Peyer's patch (tissue), 4 donors: ENCODE data around the gene CCDC183.

Experiments
- CTCF ChIP-seq, 6 experiments: fragments of 450-650 bp in 4 of 6; fragments of 200-600 bp in 2 of 6; sonication (generic) in 1 of 6; IDR thresholded peaks; one replicate each; pipeline ENCODE4 v1.5.1; 2017 to 2019; ENCODE audit warnings: antibody characterized with exemption in 6 of 6, mild to moderate bottlenecking in 3 of 6, moderate library complexity in 1 of 6
- POLR2A ChIP-seq, 2 donors: fragments of 450-650 bp; IDR thresholded peaks; one replicate each; pipeline ENCODE4 v1.5.1; 2017; ENCODE audit warnings: antibody characterized with exemption in 2 of 2, mild to moderate bottlenecking in 2 of 2, moderate library complexity in 2 of 2

GRCh38 chr9:136832581-136832980 lies 36.4 kb downstream of the CCDC183 start:
- TF ChIP-seq CTCF (IDR thresholded peaks at IDR 0.05) (no peak), POLR2A (IDR thresholded peaks at IDR 0.05) (no peak)
